Fibroblast of the aortic adventitia (primary cell): Measurements from ENCODE around the gene WHRN. TPM values are rescaled to one million over a fixed set of nuclear protein-coding genes. Genes with fewer than 3 reads are reported as not detected.
A peak's percentile ranks its signal among the peaks of the same experiment; 100 is the strongest.

ENCODE experiments used
- DNase-seq: peaks from one replicate; pipeline ENCODE4 v3.0.0-alpha.2; 2010; ENCODE audit warnings: low read depth
- H3K4me3 ChIP-seq: 2 replicates; pipeline ENCODE4 v1.5.1; 2011; ENCODE audit warnings: low read depth, mild to moderate bottlenecking, control low read depth, low read length, moderate library complexity
- CTCF ChIP-seq: IDR thresholded peaks from 2 replicates; pipeline ENCODE4 v1.5.1; 2011; ENCODE audit warnings: mild to moderate bottlenecking, low read length, control low read depth, inconsistent platforms; ENCODE audit not compliant: insufficient read depth
- total RNA-seq: library from RNA; depleted of rRNA; stranded (reverse); fragments of >200 nt; gene quantifications from 2 replicates; pipeline ENCODE4 v1.2.3, GENCODE V29; 2012; ENCODE audit warnings: low replicate concordance

The WHRN gene
- total RNA-seq, 1 donor: 2.1 TPM

GRCh38 chr9:114451707-114452031, 53.6 kb downstream of the WHRN start:
- DNase-seq: no peak
- H3K4me3 ChIP-seq: no peak overlapping the region
- TF ChIP-seq CTCF: no peak

GRCh38 chr9:114450833-114451706, 54.2 kb downstream of the WHRN start:
- DNase-seq: no peak
- no peak overlapping the region for H3K4me3 ChIP-seq
- no peak for TF ChIP-seq CTCF

- DNase-seq: no peak
- no peak overlapping the region for H3K4me3 ChIP-seq
- TF ChIP-seq CTCF: no peak
Observed at GRCh38 chr9:114450181-114450580, 55.1 kb downstream of the WHRN start.

- no peak overlapping the region for H3K4me3 ChIP-seq
- no peak for TF ChIP-seq CTCF
- no peak for DNase-seq
Observed at GRCh38 chr9:114449236-114449635, 56.0 kb downstream of the WHRN start.

GRCh38 chr9:114448706-114449105, 56.6 kb downstream of the WHRN start:
- no peak overlapping the region for H3K4me3 ChIP-seq
- no peak for TF ChIP-seq CTCF
- DNase-seq: peak; percentile 32

- H3K4me3 ChIP-seq: no peak overlapping the region
- DNase-seq: no peak
- TF ChIP-seq CTCF: no peak
Observed at GRCh38 chr9:114446672-114447450, 58.4 kb downstream of the WHRN start.
